GM12865 (cell line): ENCODE measurements around the gene CDC42SE1.
A peak's percentile ranks its signal among the peaks of the same experiment; 100 is the strongest.
"Not testable (repeated sequence)": the region's sequence is repeated elsewhere in the genome, so short reads cannot be mapped to it uniquely, and the experiment has no call there.

Source experiments
- DNase-seq: peaks from one replicate; pipeline ENCODE4 v3.0.0; 2010; ENCODE audit warnings: low read depth
- H3K4me3 ChIP-seq: 2 replicates; pipeline ENCODE4 v1.5.1; 2011; ENCODE audit warnings: mild to moderate bottlenecking, low read depth, low read length, control low read depth
- TF ChIP-seq, protein P1 (sequence below): IDR thresholded peaks from 2 replicates; pipeline ENCODE4 v1.5.1; 2011; ENCODE audit warnings: low read length, control low read depth, low read depth, inconsistent platforms; ENCODE audit not compliant: insufficient read depth; ENCODE audit errors: missing control alignments

CDC42SE1 gene

DNA sequence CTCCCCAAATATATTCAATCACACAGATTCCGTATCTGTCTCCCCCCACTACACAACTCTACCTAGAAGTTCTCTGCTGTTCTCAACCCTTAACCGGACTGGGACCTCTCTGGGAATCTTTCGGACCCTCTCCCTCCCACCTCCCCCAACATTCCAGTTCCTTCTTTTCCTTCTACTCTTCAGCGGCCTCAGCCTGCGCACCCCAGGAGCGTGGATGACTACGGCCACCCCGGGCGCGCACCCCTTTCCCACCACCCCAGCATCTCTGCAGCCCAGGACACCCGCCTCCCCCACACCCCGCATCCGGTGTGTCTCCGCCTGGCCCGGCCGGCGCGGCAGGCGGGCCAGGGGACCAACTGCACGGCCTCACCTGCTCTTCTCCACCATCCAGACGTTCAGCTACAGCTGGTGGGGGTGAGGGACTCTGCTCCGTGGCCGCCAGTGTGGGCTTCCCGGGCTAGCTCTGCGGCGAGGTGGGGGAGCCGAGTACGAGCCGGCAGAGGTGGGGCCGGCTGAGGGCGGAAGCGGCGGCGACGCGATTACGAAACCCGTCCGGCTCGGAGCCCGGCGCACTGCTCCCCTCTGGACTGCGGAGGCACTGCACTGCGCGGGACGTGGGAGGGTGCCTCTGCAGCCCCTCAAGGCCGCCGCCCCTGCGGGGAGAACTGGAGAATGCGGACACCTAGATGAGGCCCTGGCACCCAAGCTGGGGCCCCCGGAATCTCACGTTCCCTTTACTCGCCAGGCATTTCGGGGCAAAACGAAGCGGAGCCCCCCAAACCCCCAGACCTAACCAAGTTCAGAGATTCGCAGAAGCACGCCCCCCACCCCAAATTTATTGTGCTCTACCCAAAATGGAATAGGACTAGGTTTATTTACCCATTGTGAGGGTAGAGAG is at the start of gene CDC42SE1:
CDC42SE1 (minus strand) TSS at position 514 of the 898 bp plus-strand sequence. CDS start 3,892 bp downstream, outside the sequence.
- peak; percentile 93 for DNase-seq
- TF ChIP-seq, protein P1, sequence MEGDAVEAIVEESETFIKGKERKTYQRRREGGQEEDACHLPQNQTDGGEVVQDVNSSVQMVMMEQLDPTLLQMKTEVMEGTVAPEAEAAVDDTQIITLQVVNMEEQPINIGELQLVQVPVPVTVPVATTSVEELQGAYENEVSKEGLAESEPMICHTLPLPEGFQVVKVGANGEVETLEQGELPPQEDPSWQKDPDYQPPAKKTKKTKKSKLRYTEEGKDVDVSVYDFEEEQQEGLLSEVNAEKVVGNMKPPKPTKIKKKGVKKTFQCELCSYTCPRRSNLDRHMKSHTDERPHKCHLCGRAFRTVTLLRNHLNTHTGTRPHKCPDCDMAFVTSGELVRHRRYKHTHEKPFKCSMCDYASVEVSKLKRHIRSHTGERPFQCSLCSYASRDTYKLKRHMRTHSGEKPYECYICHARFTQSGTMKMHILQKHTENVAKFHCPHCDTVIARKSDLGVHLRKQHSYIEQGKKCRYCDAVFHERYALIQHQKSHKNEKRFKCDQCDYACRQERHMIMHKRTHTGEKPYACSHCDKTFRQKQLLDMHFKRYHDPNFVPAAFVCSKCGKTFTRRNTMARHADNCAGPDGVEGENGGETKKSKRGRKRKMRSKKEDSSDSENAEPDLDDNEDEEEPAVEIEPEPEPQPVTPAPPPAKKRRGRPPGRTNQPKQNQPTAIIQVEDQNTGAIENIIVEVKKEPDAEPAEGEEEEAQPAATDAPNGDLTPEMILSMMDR: peak; percentile 78
- peak within 1 kb of the TSS; percentile 92 for H3K4me3 ChIP-seq

- TF ChIP-seq, protein P1: no peak
- no peak for DNase-seq
- H3K4me3 ChIP-seq: no peak overlapping the region
Measured at GRCh38 chr1:151108331-151108730, 48.9 kb upstream of the CDC42SE1 start.

DNA sequence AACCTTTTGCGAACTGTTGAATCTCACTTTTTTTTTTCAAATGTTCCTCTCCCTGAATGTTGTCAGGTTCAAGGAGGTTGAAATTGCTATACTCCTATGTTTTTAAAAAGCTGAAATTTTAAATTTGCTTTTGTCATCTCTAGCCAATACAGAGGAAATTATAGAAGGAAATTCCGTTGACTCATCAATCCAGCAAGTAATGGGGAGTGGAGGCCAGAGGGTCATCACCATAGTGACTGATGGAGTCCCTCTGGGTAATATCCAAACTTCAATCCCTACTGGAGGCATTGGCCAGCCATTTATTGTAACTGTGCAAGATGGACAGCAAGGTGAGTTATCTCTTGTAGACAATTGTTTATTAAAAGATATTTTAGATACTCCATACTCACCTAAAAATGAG is 47.5 kb upstream of the CDC42SE1 start:
- no peak for DNase-seq
- TF ChIP-seq, protein P1: no peak
- H3K4me3 ChIP-seq: no peak overlapping the region

- DNase-seq: no peak
- no peak overlapping the region for H3K4me3 ChIP-seq
- TF ChIP-seq, protein P1: no peak
Measured at GRCh38 chr1:151104630-151105029, 45.2 kb upstream of the CDC42SE1 start.

DNA sequence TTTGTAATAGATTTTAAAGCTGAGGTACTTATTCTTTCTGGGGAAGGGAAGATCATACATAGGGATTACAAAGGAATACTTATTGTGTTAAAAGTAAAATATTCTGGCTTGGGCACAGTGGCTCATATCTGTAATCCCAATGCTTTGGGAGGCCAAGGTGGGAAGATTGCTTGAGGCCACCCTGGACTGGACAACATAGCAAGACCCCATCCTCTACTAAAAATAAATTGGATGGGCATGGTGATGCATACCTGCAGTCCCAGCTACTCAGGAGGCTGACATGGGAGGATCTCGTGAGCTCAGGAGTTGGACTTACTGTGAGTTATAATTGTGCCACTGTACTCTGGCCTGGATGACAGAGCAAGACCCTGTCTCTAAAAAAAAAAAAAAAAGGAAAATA is 38.7 kb upstream of the CDC42SE1 start:
- TF ChIP-seq, protein P1: no peak
- H3K4me3 ChIP-seq: no peak overlapping the region
- DNase-seq: no peak

DNA sequence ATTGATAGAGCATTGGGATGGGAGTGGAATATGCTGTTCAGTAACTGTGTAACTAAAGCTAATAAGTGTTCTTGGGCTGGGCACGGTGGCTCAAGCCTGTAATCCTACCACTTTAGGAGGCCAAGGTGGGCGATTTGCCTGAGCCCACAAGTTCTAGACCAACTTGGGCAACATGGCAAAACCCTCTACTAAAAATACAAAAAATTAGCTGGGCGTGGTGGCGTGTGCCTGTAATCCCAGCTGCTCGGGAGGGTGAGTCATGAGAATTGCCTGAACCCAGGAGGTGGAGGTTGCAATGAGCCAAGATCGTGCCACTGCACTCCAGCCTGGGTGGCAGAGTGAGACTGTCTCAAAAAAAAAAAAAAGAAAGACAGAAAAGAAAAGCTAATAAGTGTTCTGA is 38.0 kb upstream of the CDC42SE1 start:
- H3K4me3 ChIP-seq, DNase-seq: not testable (repeated sequence)

GRCh38 chr1:151085953-151086559 is 26.6 kb upstream of the CDC42SE1 start:
- TF ChIP-seq, protein P1: no peak
- no peak for DNase-seq

More at GRCh38 chr1:151085953-151086559, 26.6 kb upstream of the CDC42SE1 start:
- H3K4me3 ChIP-seq: no peak overlapping the region
